Measurements from ENCODE around the gene LTA4H.

The LTA4H gene

DNA sequence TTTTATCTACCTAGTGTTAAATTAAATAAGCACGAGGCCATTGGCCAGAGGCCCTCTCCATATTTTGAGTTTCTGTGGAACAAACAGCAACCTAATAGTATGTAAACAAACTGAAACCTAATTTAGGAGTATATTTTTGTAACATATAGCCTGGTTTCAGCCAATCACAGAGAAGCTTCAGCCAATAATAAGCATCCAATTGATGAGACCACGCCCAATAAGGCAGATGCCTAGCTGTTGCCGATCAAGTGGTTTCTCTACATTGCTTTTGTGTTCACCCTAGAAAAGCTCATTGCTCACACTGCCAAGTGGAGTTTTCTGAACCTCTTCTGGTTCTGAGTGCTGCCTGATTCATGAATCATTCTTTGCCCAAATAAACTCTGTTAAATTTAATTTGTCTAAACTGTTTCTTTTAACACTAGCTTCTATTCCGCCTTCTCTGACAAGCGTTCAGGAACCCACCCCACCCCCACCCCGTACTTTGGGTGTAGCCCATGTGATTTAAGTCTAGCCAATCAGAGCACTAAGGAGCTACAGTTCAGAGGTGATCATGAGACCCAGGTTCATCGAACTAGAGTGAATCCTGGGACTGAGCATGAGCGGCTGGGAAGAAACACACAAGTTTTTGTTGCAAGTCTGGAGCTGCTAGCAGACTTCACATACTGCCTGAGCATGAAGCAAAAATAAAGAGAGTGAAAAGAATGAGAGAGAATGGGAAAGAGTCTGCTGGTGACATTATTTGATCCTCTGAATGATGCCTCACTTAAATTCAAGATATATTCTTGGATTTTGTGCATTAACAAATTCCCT is 21.5 kb upstream of the LTA4H start:
- no peak overlapping the region for H3K27ac ChIP-seq (ENCODE audit: low read length)
- no peaks in the 10 kb centered on the region for H3F3A ChIP-seq (ENCODE audit: insufficient read depth, low read length)
- no peaks in the 10 kb centered on the region for H3K9me3 ChIP-seq (replicated peaks; ENCODE audit: insufficient read depth, low read length)
- DNase-seq, result no peak
- H3K36me3 ChIP-seq (replicated peaks; ENCODE audit: insufficient read depth, low read length), result no peaks in the 10 kb centered on the region
- H3K79me2 ChIP-seq (ENCODE audit: low read length), result no peaks in the 10 kb centered on the region
- H3K4me3 ChIP-seq (ENCODE audit: low read length), result no peak overlapping the region
- no peaks in the 10 kb centered on the region for H3K27me3 ChIP-seq (replicated peaks; ENCODE audit: insufficient read depth, low read length)
- H4K20me1 ChIP-seq (ENCODE audit: insufficient read depth, low read length), result no peaks in the 10 kb centered on the region
- no peak overlapping the region for H3K4me2 ChIP-seq (ENCODE audit: low read depth, low read length)
- no peaks in the 10 kb centered on the region for H3K9me2 ChIP-seq (replicated peaks; ENCODE audit: insufficient read depth, low read length)
- H3K9ac ChIP-seq (ENCODE audit: low read length), result no peak overlapping the region
- TF ChIP-seq, protein P1, sequence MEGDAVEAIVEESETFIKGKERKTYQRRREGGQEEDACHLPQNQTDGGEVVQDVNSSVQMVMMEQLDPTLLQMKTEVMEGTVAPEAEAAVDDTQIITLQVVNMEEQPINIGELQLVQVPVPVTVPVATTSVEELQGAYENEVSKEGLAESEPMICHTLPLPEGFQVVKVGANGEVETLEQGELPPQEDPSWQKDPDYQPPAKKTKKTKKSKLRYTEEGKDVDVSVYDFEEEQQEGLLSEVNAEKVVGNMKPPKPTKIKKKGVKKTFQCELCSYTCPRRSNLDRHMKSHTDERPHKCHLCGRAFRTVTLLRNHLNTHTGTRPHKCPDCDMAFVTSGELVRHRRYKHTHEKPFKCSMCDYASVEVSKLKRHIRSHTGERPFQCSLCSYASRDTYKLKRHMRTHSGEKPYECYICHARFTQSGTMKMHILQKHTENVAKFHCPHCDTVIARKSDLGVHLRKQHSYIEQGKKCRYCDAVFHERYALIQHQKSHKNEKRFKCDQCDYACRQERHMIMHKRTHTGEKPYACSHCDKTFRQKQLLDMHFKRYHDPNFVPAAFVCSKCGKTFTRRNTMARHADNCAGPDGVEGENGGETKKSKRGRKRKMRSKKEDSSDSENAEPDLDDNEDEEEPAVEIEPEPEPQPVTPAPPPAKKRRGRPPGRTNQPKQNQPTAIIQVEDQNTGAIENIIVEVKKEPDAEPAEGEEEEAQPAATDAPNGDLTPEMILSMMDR (IDR thresholded peaks at IDR 0.05; ENCODE audit: low read length), result no peak
- TF ChIP-seq EZH2phosphoT487 (IDR thresholded peaks at IDR 0.05; ENCODE audit: low read length), result no peak
- TF ChIP-seq EZH2 (optimal IDR thresholded peaks at IDR 0.05; ENCODE audit: low read depth, low read length), result no peak
- no peak overlapping the region for H2AFZ ChIP-seq (ENCODE audit: low read length)
- H3K4me1 ChIP-seq (ENCODE audit: low read length), result no peaks in the 10 kb centered on the region

DNA sequence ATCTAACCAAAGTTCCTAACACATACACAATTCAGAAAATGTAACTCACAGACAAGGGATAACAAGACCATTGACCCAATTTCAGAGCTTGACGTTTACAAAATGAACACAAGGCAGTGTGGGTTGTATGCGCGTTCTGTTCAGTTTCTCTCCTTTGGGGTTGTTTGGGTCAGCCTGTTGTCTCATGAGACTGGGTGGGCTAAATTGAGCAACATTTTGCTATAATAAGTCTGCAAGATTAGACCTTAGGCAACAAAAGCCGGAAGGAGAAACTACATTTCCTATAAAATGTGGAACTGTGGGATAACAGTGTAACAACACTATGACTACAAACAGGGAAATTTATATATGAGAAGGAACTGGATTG is 18.8 kb upstream of the LTA4H start:
- Histone ChIP-seq H4K20me1 (ENCODE audit: insufficient read depth, low read length) (no peaks in the 10 kb centered on the region), H3K27ac (ENCODE audit: low read length) (no peak overlapping the region), H3K4me1 (ENCODE audit: low read length) (no peaks in the 10 kb centered on the region), H3K36me3 (replicated peaks; ENCODE audit: insufficient read depth, low read length) (no peaks in the 10 kb centered on the region), H3K9me2 (replicated peaks; ENCODE audit: insufficient read depth, low read length) (no peaks in the 10 kb centered on the region), H3K4me3 (ENCODE audit: low read length) (no peak overlapping the region), H3K79me2 (ENCODE audit: low read length) (no peaks in the 10 kb centered on the region), H3K27me3 (replicated peaks; ENCODE audit: insufficient read depth, low read length) (no peaks in the 10 kb centered on the region), H3K9ac (ENCODE audit: low read length) (no peak overlapping the region), H3F3A (ENCODE audit: insufficient read depth, low read length) (no peaks in the 10 kb centered on the region), H2AFZ (ENCODE audit: low read length) (no peak overlapping the region), H3K9me3 (replicated peaks; ENCODE audit: insufficient read depth, low read length) (no peaks in the 10 kb centered on the region), H3K4me2 (ENCODE audit: low read depth, low read length) (no peak overlapping the region)
- no peak for DNase-seq
- TF ChIP-seq EZH2phosphoT487 (IDR thresholded peaks at IDR 0.05; ENCODE audit: low read length), result no peak
- TF ChIP-seq, protein P1 (IDR thresholded peaks at IDR 0.05; ENCODE audit: low read length), result no peak
- TF ChIP-seq EZH2 (optimal IDR thresholded peaks at IDR 0.05; ENCODE audit: low read depth, low read length), result no peak

DNA sequence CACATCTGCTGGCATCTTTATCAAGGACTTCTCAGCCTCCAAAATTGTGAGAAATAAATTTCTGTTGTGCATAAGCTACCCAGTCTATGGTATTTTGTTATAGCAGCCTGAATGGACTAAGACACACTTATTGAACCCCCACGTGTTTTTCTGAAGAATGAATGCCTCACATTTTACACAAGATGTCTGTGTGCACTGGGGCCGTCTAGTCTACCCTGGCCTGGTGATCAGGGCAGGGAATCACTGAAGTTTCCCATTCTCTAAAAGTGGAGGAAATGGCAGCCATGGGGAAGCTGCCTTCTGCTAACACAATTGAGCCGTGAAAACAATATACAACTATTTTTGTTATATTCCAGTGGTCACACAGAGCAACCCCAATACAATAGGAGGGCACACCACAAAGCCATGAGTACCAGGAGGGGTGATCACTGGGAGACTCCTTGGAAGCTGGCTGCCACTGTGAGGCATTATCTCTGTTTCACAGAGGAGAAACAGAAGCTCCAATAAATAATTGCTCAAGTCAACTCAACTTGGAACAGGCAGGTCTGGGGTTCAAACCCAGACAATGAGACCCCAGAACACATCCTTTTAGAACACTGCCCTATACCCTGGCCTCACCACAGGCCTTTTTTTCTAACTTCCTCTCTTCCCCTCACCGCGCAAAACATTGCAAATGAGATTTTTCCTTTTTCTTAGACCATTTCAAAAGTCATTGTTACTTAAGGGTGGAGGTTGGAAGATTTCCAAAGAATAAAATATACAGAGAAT is 18.3 kb upstream of the LTA4H start:
- no peaks in the 10 kb centered on the region for H3K79me2 ChIP-seq (ENCODE audit: low read length)
- no peaks in the 10 kb centered on the region for H3K27me3 ChIP-seq (replicated peaks; ENCODE audit: insufficient read depth, low read length)
- H3K9me2 ChIP-seq (replicated peaks; ENCODE audit: insufficient read depth, low read length), result no peaks in the 10 kb centered on the region
- no peak overlapping the region for H3K27ac ChIP-seq (ENCODE audit: low read length)
- H4K20me1 ChIP-seq (ENCODE audit: insufficient read depth, low read length), result no peaks in the 10 kb centered on the region
- TF ChIP-seq EZH2phosphoT487 (IDR thresholded peaks at IDR 0.05; ENCODE audit: low read length), result no peak
- TF ChIP-seq, protein P1 (IDR thresholded peaks at IDR 0.05; ENCODE audit: low read length), result no peak
- TF ChIP-seq EZH2 (optimal IDR thresholded peaks at IDR 0.05; ENCODE audit: low read depth, low read length), result no peak
- no peak overlapping the region for H2AFZ ChIP-seq (ENCODE audit: low read length)
- H3K4me3 ChIP-seq (ENCODE audit: low read length), result no peak overlapping the region
- no peaks in the 10 kb centered on the region for H3K9me3 ChIP-seq (replicated peaks; ENCODE audit: insufficient read depth, low read length)
- no peak for DNase-seq
- H3K4me1 ChIP-seq (ENCODE audit: low read length), result 0 out of 2 replicates have a peak, but pooled peaks cover under 1% of the 10 kb centered on the region
- H3K9ac ChIP-seq (ENCODE audit: low read length), result no peak overlapping the region
- H3K36me3 ChIP-seq (replicated peaks; ENCODE audit: insufficient read depth, low read length), result no peaks in the 10 kb centered on the region
- H3F3A ChIP-seq (ENCODE audit: insufficient read depth, low read length), result no peaks in the 10 kb centered on the region
- H3K4me2 ChIP-seq (ENCODE audit: low read depth, low read length), result no peak overlapping the region

Measured in MM.1S (cell line).